GM21717 (cell line): ENCODE results near the gene RAPGEF4.

Experiments
- ATAC-seq: cut with Tn5 transposase; IDR thresholded peaks from one replicate; pipeline ENCODE4 v1.9.1; 2021; ENCODE audit warnings: mild to moderate bottlenecking, moderate library complexity; ENCODE audit not compliant: unreplicated experiment

Gene RAPGEF4

DNA sequence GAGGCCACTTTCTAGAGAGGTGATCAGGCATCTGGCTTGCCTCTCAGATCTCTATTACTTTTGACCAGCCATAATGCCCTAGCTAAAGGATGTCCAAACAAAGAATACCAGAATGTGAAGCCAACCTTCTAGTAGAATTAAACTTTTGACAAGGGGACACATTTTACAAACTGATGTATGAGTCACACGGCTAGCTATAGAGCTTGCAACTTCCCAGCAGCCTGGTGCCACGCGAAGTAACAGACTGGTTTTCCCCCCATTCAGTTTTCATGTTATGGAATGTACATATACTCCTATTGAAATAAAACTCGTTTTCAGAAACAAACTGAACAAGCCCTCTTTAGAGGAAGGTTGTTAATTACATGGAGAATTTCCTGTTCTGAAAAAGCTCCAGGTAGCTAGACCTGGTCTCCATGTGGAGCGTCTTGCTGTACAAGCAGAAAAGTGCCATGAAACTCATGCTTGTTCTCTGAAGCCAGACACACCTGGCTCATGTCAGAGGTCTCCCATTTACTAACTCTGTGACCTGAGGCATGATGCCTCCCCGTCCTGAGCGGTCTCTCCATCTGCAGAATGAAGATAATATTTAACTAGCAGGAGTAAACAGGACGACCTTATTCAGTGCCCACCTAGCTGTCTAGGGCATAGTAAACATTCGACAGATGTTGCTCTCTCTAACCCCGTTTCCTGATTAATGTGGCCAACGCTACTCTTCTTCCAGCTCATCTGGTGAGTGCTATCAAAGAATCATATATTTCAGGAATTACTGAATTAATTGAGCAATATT is 258.5 kb downstream of the RAPGEF4 start:
- no peak for ATAC-seq

DNA sequence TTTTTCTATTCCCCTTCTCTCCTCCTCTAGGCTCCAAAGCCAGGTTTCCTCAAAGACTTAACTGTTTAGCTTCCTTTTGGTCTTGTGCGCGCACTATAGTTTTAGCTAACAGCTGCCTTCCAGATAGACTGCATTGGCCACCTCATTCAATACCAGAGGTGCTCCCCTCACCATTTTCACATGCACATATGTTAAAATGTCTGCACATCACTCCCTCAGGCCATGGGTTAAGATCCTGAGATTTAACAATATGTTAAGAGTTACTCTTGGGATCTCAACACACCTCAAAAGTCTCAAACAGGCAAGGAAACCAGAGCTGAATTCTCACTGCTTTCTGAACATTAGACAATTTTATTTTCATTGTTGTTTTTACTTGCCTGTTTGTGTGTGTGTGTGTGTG is 259.2 kb downstream of the RAPGEF4 start:
- no peak for ATAC-seq

DNA sequence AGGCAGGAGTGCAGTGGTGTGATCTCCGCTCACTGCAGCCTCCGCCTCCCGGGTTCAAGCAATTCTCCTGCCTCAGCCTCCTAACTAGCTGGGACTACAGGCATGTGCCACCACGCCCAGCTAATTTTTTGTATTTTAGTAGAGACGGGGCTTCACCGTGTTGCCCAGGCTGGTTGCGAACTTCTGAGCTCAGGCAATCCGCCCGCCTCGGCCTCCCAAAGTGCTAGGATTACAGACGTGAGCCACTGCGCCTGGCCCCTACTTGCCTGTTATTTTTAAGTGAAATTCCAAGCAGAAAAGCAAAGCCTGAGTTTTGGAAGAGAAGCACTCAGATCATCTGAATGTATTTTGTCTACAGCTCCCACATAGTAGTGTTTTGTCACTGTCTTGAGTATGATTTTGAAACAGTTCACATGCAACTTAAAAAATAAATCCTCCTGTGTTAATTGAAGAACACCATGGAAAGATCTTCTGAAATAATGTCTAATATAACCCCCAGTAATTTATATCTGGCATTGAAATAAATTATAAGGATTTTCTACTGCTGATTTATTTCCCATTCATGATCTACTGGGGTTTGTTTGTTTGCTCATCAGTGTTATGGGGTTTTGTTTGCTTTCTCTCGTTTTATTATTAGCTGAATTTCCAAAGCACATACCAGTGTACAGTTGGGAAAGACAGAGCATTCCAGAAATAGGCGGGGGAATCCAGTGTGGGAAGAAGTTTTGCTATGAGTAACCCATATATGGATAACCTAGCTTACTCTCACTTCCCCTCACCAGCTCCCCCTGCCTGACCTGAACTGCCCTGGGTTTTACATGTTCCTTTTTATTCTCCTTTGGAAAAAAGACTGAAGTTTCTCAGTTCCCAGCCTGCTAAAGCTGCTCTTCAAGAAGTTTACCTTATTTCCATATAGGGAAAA is 259.9 kb downstream of the RAPGEF4 start:
- no peak for ATAC-seq

DNA sequence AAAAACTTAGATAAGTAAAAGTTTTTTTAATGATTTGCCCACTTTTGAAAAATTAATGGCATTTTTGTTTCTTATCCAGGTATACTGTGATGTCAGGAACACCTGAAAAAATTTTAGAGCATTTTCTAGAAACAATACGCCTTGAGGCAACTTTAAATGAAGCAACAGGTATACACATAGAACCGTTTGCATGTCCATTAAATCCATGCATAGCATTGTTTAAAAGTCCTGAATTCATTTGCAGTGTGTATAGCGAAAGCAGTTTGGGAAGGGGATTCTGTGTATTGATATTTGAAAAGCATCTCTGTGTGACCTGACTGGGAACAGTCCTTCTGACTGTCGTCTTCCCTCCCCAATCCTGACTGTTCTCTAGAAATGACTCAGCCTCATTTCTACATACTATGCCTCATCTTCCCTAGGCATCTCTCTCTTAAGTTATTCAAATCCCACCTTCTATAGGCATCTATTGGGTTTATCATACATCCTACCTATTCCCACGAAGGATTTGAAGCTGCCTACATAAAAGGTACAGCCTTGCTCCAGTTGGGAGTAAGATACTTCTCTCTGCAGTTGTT is 260.8 kb downstream of the RAPGEF4 start:
- no peak for ATAC-seq

DNA sequence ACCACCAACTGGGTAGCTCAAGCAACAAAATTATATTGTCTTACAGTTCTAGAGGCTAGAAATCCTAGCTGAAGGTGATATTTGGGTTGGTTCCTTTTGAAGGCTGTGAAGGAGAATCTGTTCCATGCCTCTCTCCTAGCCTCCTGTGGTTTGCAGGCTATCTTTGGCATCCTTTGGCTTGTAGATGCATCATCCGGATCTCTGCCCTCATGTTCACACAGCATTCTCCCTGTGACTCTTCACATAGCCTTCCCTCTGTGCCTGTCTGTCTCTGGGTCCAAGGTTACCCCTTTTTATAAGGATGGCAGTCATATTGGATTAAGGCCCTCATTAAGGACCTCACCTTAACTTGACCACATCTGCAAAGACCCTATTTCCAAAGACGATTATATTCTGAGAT is 261.4 kb downstream of the RAPGEF4 start:
- no peak for ATAC-seq

DNA sequence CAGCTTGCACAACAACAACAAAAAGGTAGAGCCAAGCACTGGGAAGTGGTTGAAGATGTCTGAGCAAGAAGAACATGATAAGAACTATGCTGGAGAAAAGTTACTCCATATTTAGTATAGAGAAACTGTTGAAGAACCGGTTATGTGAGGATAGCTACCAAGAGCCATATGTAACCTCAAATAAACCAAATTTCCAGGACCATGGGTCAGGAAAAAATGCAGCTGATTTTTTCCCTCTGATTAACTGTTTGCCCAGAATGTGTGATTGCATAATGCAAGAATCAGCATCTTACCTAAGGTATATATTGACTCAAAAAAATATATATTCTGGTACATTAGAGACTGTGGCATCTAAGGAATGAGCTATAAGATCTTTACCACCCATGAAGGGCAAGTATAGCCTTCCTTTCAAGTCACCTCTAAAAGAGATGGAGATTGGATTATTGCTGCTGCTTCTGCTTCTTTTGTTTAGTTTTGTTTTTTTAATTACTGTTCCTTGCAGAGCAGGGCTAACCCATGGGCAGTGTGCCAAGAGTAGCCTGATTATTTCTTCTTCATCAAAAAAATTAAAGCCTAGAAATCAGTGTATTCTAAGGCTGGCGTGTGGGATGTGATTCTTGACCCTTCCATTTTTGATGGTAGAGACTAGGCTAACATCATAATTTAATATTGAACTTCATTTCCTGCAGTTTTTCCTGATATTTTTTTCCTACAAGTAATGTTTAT is 263.1 kb downstream of the RAPGEF4 start:
- no peak for ATAC-seq

DNA sequence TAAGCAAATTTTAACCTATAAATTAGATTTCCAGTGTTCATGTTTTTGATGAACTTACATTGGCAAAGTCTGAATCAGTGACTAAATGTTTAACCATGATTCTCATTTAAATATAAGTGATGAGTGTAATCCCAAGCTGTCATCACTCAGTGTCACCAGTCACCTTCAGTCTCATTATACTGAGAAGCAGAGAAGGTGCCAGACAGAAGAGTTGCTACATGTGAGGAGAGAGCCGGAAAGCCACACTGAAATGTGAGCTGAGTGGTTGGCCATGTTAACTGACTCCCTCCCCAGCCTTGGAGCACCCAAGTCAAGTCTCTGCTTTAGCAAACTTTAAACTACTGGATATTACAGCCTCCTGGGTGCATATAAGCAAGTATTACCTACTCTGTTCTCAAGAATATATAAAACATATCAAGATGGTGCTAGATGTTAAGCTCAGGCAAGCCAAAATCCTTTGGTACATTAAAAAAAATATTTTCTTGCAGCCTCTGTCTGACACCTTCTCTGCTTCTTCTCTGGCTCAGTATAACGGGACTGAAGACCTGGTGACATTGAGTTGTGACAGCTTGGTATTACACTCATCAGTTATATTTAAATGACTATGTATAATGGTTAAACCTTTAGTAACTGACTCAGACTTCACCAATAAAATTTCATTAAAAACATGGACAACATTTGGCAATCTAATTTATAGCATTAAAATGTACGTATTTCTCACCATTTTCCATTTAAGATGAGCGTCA is 264.2 kb downstream of the RAPGEF4 start:
- no peak for ATAC-seq

DNA sequence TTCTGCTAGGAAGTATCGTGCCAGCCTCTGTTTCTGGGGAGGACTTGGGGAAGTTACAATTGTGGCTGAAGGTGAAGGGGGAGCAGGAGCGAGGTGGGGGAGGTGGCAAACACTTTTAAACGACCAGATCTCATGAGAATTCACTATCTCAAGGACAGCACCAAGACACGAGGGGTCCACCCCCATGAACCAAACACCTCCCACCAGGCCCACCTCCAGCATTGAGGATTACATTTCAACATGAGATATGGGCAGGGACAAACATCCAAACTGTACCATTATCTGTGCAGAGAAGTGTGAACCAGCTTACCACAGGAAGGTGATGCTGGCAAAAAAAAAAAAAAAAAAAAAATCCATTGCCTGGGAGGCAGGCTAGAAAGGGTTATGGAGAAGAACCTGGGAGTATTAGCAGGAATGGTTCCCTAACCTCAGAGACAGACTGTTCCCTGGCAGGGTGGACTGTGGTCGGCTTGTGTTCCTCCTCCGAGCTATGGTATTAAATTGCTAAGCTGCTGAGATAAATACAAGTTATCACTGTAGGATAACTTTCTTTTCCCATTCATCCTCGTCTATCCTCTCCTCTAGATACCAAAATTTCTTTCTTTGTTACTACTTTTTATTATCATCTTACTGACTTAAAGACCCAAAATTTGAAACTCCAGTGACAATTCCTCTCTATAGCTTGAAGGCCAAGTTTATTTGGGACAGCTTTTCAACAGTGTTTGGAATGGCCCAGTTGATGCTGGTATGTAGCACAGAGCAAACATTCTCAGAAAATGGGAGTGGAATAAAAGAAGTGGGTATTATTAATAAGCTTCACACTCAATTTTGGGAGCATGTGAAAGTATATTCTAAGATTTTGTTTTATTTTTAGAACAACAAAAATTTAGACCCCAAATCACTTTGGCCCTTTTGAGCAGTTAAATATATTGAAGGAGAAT is 266.3 kb downstream of the RAPGEF4 start:
- no peak for ATAC-seq

DNA sequence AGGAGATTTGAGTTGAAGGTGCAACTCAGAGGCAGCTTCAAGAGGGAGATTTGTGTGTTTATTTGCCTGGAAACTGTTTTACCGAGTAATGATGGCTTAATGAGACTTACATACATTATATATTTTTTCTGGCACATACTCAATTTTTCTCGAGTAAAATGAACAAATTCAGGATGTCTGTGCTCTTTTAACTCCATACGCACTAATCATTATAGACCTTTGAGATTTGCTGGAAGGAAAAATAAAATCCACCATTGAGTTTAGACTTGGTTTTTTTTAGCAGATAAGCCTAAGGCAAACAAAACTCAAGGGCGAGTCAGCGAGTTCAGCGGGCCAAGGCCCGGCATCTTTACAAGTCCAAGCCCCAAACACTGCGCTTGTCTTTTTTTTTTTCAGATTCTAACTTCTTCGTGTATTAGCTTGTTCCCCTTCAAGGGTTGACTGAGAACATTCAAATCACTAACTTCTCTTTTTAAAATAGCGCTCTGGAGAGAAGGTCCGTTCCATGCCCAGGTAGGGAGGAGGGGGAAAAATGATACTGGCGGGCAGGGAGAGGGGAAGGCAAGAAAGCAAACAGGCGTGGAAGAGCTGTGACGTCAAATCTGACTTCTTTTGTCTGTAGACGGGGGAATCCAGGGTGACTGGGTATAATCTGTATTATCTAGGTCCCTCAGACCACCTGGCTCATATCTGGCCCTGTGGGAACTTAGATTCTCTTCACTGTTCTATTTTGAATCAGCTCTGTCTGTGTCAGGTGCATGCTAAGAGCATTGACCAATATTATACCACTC is 267.3 kb downstream of the RAPGEF4 start:
- no peak for ATAC-seq

DNA sequence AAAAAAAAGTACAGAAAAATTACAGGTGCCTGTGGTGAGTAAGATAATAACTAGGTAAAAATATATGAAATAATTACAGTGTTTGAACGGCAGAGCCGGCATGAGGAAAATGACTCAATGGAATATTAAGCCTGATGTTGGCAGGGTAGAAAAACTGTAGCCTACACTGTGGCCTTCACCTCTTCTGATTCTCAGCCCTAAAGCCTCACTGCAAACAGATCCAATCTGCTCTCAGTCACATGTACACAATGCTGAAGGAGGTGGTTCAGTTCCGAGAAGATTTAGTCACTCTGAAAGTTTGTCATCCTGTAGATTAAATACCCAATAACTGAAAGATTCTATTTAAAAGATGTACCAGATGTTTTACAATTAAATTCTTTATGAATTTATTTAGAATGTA is 273.1 kb downstream of the RAPGEF4 start:
- no peak for ATAC-seq

DNA sequence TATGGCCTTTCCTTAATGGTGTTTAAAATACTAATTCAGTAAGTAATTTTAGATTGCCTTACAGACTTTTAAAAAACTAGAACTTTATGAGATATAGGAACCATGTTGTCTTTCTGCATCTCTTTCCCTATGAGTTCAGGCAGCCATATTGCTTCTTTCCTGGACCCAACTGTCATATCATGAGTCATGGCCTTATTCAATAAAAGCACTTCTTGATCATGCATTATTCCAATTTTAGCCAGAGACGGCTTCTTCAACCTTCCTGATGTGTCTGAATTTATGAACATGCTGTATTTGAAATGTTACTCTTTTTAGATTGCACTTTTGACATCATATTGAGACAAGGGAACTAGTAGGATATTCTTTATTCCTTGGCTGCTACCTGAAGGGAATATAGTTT is 274.6 kb downstream of the RAPGEF4 start:
- no peak for ATAC-seq

DNA sequence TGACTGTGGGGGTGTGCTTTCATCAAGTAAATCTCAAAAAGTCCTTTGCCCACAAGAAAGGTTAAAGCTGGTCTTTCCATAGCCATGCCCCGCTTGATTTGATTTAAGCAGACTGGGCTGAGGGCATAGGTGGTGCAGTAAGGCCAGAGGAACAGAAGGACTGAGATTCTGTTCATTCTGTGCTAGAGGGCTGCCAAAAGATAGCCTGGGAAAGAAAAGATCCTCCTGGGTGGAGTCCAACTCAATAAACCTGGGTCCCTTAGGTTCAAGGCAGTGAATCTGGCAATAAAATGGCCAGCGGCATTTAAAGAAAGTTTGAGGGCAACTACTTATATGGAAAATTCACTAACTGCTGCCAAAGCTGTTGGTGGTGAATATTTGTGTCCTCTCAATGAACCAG is 280.8 kb downstream of the RAPGEF4 start:
- ATAC-seq: no peak

DNA sequence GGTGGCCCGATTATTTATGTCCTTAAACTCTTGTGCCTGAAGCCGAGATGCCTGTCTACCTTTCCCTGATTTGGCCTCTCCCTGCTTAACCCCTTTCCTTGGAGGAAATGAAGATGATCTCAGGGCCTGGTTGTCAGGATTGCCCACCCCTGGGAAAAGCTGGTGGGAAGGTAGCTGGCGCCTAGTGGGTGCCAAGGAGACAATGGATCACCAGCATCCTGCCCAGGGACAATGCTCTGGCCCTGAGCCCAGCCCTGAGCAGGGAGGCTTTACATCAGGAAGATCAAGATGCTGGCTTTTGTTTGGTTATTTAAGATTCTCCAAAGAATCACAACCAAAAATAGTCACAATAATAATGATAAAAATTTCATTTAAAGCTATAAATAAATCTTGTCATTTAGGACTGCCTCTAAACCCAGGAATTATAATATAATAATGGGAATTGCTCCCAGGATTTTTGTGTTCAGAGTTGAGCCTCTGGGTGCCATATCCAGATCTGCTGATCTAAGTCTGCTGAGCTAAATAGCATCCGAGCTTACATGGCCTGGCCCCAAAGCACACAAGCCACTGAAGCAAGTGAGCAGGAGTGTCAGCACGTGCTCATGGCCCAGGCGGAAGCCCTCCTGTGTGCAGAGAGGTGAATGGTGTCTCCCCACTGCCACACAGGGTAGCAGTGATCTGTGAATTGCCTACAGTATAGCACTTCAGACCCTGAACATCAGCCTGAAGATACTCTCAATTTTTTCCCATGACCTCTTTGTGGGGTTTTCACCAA is 282.2 kb downstream of the RAPGEF4 start:
- no peak for ATAC-seq

DNA sequence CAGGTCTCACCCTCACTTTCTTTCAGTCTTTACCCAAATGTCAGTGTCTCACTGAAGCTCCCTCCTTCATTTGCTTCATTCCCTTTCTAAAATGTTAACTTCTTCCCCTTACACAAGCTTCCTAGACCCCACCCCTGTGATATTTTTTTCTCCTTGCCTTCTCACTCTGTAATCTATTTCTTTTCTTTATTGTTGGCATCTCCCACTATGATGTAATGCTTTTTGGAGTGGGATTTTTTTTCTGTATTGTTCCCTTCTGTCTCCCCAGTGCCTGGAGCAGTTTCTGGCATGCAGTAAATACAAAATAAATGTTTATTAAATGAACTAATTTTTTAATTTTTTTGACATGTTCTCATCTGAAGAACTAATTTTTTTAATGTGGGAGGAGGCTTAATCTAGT is 284.1 kb downstream of the RAPGEF4 start:
- no peak for ATAC-seq

DNA sequence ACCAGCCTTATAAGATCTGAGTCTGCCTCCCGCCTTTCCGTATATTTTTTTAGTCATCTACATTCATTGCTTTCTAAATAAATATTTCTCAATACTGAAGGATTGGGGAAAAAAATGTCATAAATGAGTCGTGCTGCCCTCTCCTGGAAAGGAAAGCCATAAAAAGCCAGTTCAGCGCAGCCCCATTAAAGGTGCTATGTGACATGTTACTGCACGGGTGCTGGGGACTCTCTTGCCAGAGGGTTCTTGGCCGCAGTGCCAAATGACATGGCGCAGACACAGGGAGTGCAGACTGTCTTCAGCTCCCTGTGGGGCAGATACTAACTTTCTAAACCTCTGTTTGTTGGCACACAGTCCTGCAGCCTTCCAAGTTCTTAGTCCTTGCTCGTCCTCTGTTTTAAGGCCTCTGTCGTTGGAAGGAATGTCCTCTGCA is 286.3 kb downstream of the RAPGEF4 start:
- ATAC-seq: no peak

DNA sequence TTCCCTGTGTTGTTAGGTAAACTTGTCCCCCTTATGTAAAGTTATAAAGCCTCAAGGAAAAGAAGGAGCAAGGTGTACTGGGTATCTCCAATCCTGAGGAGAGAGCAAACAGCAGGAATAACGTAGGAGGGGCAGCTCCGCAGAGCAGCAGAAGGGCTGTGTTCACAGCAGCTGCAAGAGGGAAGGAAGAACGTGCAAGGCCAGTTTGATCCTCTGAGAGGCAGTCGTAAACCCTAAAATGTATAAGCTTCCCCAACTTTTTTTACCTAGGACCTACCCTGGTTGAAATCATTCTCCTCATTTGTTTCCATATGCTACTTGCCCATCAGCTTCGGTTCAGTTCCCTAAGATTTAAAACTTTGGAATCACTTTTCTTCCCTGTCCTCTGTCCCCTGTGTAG is 288.1 kb downstream of the RAPGEF4 start:
- ATAC-seq: no peak

DNA sequence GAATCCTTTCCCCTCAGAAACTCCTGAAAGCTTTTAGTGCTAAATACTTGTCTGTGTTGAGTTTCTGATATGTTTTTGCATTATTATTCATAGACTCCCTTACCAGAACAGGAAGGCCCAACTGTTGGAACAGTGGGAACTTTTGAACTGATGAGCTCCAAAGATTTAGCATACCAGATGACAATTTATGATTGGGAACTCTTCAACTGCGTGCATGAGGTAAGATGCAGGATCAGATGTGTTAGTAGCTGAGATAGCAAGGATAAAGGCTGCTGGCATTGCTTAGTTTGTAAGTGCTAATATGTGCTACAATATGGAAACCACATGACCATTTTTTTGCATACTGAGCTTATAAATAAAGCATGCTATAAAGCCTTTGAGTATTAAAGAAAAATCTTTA is 290.8 kb downstream of the RAPGEF4 start:
- no peak for ATAC-seq
